Endodermal cell (in vitro differentiated cells): ENCODE measurements around the gene SIAH1. TPM values are rescaled to one million over a fixed set of nuclear protein-coding genes. Genes with fewer than 3 reads are reported as not detected.
"Not testable (repeated sequence)": the region's sequence is repeated elsewhere in the genome, so short reads cannot be mapped to it uniquely, and the experiment has no call there.

Experiments used
- DNase-seq: peaks from one replicate; pipeline ENCODE4 v3.0.0-alpha.2; 2017
- H3K27ac ChIP-seq: 2 replicates; pipeline ENCODE4 v1.5.1; 2013; ENCODE audit warnings: mild to moderate bottlenecking, low read depth, low read length, moderate library complexity
- H3K27me3 ChIP-seq: 2 replicates; pipeline ENCODE4 v1.6.1; 2013; ENCODE audit warnings: mild to moderate bottlenecking, low read length, moderate library complexity; ENCODE audit not compliant: insufficient read depth, control insufficient read depth, poor library complexity, severe bottlenecking
- H3K36me3 ChIP-seq: 2 replicates; pipeline ENCODE4 v1.7.0; 2013; ENCODE audit warnings: mild to moderate bottlenecking, low read length, moderate library complexity; ENCODE audit not compliant: control insufficient read depth, insufficient read depth
- H3K4me1 ChIP-seq: one replicate; pipeline ENCODE4 v1.7.0; 2013; ENCODE audit warnings: low read length; ENCODE audit not compliant: control insufficient read depth, insufficient read depth
- H3K4me3 ChIP-seq: 2 replicates; pipeline ENCODE4 v1.5.1; 2013; ENCODE audit warnings: mild to moderate bottlenecking, low read length, moderate library complexity
- H3K9ac ChIP-seq: 2 replicates; pipeline ENCODE4 v1.6.1; 2013; ENCODE audit warnings: mild to moderate bottlenecking, low read length, moderate library complexity; ENCODE audit not compliant: poor library complexity, severe bottlenecking; ENCODE audit errors: extremely low read depth
- H3K9me3 ChIP-seq: 2 replicates; pipeline ENCODE4 v1.6.1; 2013; ENCODE audit warnings: mild to moderate bottlenecking, low read length, moderate library complexity; ENCODE audit not compliant: control insufficient read depth
- H3K27ac Mint-ChIP-seq: 2 replicates; pipeline ENCODE4 v1.8.0; 2020; ENCODE audit warnings: mixed read lengths
- H3K27me3 Mint-ChIP-seq: 2 replicates; pipeline ENCODE4 v1.8.0; 2021; ENCODE audit warnings: mild to moderate bottlenecking, mixed read lengths; ENCODE audit not compliant: insufficient read depth
- H3K36me3 Mint-ChIP-seq: 2 replicates; pipeline ENCODE4 v1.8.0; 2020; ENCODE audit warnings: low read depth, mixed read lengths
- H3K4me1 Mint-ChIP-seq: 2 replicates; pipeline ENCODE4 v1.8.0; 2020; ENCODE audit warnings: mixed read lengths
- H3K4me3 Mint-ChIP-seq: 2 replicates; pipeline ENCODE4 v1.8.0; 2020; ENCODE audit warnings: mild to moderate bottlenecking, moderate library complexity, mixed read lengths
- H3K9me3 Mint-ChIP-seq: 2 replicates; pipeline ENCODE4 v1.8.0; 2020; ENCODE audit warnings: mild to moderate bottlenecking, mixed read lengths
- WGBS, 2 experiments: methylation state at CpG; one replicate each; pipeline versions ENCODE4 v1.1.5 to v1.1.7; 2013; ENCODE audit warnings: missing lambda C conversion rate in 2 of 2, mixed read lengths in 1 of 2; ENCODE audit not compliant: insufficient coverage in 1 of 2, insufficient read length in 1 of 2; 5-methylcytosine and 5-hydroxymethylcytosine counted together
- total RNA-seq, 2 donors: library from RNA; stranded (reverse); fragmentation: NEBNext Ultra II Directional in 1 of 2; extraction: Animal tissue kit (Norgen Biotek cat#: 25700) in 1 of 2; gene quantifications; 2 replicates in 1 of 2; 3 replicates in 1 of 2; pipeline ENCODE4 v1.2.1, GENCODE V29; 2021
- TF ChIP-seq, protein P1 (sequence below): fragments of 200-600 bp; sonication (generic); conservative IDR thresholded peaks from 2 replicates; pipeline ENCODE4 v1.5.0; 2021; ENCODE audit warnings: antibody characterized with exemption, mild to moderate bottlenecking

Gene SIAH1
- total RNA-seq, 2 donors from 2014 or later: 32.8 to 37.5 TPM

DNA sequence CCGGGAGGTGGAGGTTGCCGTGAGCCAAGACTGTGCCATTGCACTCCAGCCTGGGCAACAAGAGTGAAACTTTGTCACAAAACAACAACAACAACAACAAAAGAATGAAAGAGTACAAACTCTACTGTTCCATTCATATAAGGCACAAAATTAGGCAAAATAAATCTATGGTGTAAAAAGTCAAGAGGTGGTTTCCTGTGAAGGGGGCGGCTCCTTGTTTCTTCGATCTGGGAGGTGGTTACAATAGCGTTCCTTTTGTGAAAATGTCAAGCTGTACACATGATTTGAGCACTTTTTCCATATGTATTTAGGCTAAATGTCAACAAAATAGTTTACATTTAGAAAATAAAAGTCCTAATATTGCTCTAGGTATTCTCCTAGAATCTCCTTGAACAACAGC is 6.9 kb downstream of the SIAH1 start:
- DNase-seq: no peak
- H3K4me1 Mint-ChIP-seq: peaks cover 24% of the 10 kb centered on the region
- H3K9me3 Mint-ChIP-seq: no peaks in the 10 kb centered on the region
- no peaks in the 10 kb centered on the region for H3K27me3 ChIP-seq
- H3K27ac Mint-ChIP-seq: no peak overlapping the region
- H3K36me3 Mint-ChIP-seq: peaks cover 2% of the 10 kb centered on the region
- no peak overlapping the region for H3K27ac ChIP-seq
- no peaks in the 10 kb centered on the region for H3K9me3 ChIP-seq
- H3K4me3 ChIP-seq: no peak overlapping the region
- no peaks in the 10 kb centered on the region for H3K36me3 ChIP-seq
- TF ChIP-seq, protein P1, sequence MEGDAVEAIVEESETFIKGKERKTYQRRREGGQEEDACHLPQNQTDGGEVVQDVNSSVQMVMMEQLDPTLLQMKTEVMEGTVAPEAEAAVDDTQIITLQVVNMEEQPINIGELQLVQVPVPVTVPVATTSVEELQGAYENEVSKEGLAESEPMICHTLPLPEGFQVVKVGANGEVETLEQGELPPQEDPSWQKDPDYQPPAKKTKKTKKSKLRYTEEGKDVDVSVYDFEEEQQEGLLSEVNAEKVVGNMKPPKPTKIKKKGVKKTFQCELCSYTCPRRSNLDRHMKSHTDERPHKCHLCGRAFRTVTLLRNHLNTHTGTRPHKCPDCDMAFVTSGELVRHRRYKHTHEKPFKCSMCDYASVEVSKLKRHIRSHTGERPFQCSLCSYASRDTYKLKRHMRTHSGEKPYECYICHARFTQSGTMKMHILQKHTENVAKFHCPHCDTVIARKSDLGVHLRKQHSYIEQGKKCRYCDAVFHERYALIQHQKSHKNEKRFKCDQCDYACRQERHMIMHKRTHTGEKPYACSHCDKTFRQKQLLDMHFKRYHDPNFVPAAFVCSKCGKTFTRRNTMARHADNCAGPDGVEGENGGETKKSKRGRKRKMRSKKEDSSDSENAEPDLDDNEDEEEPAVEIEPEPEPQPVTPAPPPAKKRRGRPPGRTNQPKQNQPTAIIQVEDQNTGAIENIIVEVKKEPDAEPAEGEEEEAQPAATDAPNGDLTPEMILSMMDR: no peak
- no peaks in the 10 kb centered on the region for H3K27me3 Mint-ChIP-seq
- H3K9ac ChIP-seq: no peak overlapping the region
- peaks cover 3% of the 10 kb centered on the region for H3K4me1 ChIP-seq
- H3K4me3 Mint-ChIP-seq: no peak overlapping the region
- 67 to 96% methylated on average over 1 to 5 of the region's 5 CpGs for WGBS, 2 experiments

GRCh38 chr16:48377301-48377700 is 7.9 kb downstream of the SIAH1 start:
- DNase-seq, H3K9ac ChIP-seq, H3K4me1 ChIP-seq, H3K4me3 Mint-ChIP-seq, H3K36me3 Mint-ChIP-seq, H3K27me3 ChIP-seq, H3K27ac ChIP-seq, H3K9me3 ChIP-seq, H3K27me3 Mint-ChIP-seq, H3K9me3 Mint-ChIP-seq, H3K4me3 ChIP-seq, H3K36me3 ChIP-seq: not testable (repeated sequence)
- peak overlapping the region; percentile 56 for H3K27ac Mint-ChIP-seq
- WGBS, 2 experiments: 92 to 96% methylated on average over 7 of the region's 7 CpGs
- peaks cover 23% of the 10 kb centered on the region for H3K4me1 Mint-ChIP-seq

- Histone ChIP-seq H3K27me3 (no peaks in the 10 kb centered on the region), H3K9ac (no peak overlapping the region), H3K4me1 (peaks cover 6% of the 10 kb centered on the region), H3K4me3 (no peak overlapping the region), H3K27ac (no peak overlapping the region), H3K9me3 (no peaks in the 10 kb centered on the region), H3K36me3 (no peaks in the 10 kb centered on the region)
- Mint-ChIP-seq H3K4me3 (no peak overlapping the region), H3K9me3 (no peaks in the 10 kb centered on the region), H3K4me1 (peaks cover 11% of the 10 kb centered on the region), H3K27ac (no peak overlapping the region), H3K27me3 (no peaks in the 10 kb centered on the region), H3K36me3 (no peaks in the 10 kb centered on the region)
- WGBS, 2 experiments: 67 to 94% methylated on average over 1 to 2 of the region's 2 CpGs
- DNase-seq: no peak
- TF ChIP-seq, protein P1: no peak
Measured at GRCh38 chr16:48374255-48374654, 11.0 kb downstream of the SIAH1 start.
